CD4-positive, alpha-beta T cell treated with Interleukin-15 for 1 hour (primary cell): Measurements from ENCODE around the gene KCND3.
A peak's percentile ranks its signal among the peaks of the same experiment; 100 is the strongest.
"Not testable (repeated sequence)": the region's sequence is repeated elsewhere in the genome, so short reads cannot be mapped to it uniquely, and the experiment has no call there.

Experiments
- DNase-seq: peaks from one replicate; pipeline ENCODE4 v3.0.0-alpha.2; 2020

Gene KCND3

DNA sequence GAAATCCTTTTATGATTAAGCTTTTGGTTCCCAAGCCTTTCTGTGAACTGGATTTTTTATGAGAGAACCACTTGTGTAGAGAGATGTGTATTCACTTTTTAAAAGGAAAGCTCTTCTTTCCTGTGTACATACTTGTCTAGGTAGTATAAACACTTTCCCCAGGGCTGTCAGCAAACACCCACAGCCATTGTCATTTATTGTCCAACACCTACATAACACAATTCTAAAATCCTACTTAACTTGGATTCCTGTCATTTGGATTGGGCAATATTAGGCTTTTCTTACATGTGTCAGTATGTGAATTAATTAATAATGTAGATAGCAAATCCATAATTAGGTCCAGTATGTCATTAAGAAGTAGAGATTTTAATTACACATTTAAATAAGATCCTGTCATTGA is 221.4 kb downstream of the KCND3 start:
- no peak for DNase-seq

DNA sequence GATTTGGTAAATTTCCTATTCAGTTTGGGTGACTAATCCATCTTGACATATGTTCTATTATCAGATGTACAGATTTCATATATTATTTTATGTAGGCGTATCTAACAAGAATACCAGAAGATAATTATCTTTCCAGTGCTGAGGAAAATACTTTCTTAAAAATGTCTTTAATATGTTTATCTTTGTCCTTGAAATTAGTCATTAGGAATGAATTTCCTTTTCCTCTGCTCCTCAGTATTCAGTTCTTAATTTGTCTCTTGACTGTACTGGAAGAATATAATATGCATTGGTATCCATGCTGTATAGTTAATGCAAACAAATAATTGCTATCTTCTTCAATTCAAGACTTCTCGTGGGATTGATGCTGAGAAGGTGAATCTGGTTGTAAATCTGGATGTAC is 227.1 kb downstream of the KCND3 start:
- DNase-seq: no peak

DNA sequence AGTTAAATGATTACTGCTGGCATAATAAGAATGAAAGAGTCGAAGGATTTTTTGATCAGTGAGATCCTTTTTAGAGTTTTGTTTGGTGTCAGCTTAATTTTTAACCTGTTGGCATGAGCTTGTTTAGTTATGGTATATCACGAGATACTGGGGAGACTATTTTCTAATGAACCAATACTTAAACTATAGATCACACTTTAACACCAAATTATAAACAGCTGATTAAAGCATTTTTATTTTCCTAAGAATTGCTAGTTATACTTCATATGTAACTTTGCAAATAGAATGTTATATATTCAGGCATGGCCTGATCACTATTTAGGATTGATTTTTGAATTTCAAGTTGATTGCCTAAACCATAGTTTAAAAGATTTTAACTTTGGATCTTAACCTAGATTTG is 227.8 kb downstream of the KCND3 start:
- no peak for DNase-seq

DNA sequence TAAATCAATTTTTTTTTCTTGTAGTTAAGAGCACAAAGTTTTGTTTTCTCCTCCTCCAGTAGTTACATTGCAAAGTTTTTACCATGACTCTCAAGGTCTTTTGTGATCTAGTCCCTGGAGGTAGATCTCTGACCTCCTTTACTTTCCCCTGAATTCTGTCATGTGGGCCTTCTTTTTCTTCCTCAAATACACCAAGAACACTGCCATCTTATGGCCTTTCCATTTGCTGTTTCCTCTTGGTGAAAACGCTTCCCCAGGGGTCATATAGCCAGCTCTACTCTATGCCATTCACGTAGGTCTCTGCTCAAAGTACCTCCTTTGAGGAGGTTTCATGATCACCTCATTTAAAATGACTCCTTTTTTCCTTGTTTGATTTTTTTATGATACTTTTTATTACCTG is 231.1 kb downstream of the KCND3 start:
- DNase-seq: no peak

DNA sequence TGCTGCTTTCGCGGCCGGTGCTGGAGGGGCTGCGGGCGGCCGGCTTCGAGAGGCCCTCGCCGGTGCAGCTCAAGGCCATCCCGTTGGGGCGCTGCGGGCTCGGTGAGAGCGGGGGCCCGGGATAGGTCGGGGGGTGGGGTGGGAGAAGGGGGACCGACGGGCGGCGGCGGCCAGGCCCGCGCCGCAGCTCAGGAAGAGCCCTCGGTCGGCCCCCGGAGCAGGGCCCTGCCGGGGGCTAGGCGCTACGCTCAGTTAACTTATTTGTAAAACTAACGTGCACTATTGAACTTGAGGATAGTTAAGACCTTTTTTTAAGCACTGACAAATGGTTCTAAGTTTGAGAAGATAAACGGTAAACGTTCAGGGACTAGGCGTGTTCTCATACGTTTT is 233.3 kb downstream of the KCND3 start:
- no peak for DNase-seq

DNA sequence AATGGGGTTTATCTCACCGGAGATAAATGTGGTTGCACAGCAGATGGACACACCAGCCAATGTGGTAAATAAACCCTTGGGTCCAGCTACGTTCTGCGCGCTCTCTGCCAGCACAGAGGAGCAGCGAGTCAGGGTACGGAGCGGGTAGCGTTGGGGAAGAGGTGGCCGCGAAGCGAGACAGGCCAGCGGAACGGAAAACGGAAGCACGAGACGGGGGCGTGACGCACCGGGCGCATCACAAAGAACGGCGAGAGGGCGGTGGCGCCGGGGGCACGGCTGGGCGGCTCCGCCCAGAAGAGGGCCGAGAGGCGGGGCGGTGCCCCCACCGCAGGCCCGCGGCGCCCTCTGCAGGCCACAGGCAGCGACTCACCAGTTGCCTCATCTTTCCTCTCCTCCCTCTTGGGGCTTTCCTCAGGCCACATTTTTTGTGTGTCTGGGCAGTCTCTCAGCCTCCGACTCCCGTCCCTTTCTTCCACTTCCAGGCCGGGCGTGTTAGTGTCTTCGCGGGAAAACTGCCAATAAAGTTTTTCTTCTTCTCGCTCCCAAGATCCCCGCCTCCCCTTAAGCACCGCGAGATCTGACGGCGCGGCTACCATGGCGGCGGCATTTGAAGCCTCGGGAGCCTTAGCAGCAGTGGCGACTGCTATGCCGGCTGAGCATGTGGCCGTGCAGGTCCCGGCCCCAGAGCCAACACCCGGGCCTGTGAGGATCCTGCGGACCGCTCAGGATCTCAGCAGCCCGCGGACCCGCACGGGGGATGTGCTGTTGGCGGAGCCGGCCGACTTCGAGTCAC is 233.9 kb downstream of the KCND3 start, which contains the start of gene DDX20:
DDX20 (plus strand) TSS at position 571 of the 793 bp plus-strand sequence; CDS start at position 595, 24 bp downstream.
- peak; percentile 93 for DNase-seq

DNA sequence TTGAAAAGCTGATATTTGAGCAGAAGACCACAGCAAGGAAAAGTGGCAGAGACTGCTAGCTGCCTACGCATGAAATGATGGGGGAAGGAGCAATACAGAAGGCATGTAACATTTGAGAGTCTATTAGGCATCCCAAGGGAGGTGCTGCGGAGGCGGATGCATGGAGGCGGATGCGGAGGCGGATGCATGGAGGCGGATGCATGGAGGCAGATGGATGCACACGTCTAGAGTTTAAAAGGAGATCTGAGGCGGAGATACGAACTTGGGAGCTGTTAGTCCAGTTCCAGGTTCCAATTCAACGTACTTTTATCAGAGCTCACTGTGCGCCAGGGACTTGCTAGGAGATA is 234.5 kb downstream of the KCND3 start:
- DNase-seq: peak; percentile 20

DNA sequence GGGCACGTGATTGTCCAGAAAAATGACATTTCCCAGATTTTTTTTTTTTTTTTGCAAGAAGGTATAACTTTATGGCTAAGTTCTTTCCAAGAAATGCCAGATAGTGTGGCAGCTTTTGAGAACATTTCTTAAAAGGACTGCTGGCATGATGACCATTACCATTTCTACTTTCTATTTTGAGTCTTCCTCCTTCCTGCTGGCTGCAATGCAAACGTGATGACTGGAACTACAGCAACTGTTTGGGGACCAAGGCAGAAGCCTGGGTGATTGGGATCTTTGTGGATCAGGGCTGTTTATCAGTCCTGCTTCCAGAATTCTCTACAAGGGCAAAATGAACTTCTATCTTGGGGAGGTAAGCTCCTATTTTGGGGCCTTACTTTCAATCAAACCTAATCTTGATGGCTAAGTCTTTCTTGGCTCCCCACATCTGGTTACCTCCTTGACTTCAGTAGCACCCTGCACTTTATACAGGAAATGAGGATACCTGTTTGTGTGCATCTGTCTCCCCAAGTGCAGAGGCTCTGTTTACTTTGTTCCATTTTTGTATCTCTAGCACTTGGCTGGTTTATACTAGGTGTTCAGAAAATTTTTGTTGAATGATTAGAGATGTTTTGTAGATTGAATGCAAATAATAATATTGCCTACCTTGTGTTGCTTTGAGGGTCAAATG is 237.4 kb downstream of the KCND3 start:
- DNase-seq: no peak

DNA sequence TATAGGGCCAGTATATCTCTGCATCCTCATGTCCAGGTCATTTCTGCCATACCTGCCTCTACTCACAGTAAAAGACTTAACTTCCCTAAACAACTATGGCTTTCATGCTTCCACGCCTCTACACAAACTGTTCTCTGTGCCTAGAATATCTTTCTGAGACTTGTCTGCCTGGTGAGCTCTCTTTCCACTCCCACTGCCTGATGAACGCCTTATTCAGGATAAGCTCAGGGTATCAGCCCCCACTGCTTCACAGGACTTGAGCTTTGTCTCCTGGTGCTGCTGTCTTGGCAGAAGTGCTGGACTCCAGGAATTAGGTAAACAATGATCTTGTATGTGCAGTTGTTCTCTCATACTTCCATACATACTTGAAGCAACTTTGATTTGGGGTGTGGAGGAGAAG is 238.6 kb downstream of the KCND3 start:
- DNase-seq: no peak

DNA sequence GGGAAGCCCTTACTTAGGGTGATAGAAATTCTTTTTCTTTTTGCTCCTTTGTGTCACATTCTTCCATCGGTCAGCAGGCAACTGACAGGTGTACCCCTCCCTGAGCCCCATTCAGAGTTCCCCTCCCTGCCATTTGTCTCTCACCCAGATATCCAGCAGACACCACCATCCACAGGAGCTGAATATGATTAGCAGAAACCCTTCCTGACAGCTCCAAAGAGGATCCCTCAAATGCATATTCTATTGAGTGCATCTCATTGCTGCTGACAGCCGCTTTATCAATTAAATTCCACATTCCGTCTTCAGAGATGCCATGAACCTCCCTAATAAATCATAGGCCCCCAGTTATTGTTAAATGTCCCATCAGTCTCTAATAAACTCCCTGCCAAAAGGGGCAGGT is 239.8 kb downstream of the KCND3 start:
- DNase-seq: no peak

DNA sequence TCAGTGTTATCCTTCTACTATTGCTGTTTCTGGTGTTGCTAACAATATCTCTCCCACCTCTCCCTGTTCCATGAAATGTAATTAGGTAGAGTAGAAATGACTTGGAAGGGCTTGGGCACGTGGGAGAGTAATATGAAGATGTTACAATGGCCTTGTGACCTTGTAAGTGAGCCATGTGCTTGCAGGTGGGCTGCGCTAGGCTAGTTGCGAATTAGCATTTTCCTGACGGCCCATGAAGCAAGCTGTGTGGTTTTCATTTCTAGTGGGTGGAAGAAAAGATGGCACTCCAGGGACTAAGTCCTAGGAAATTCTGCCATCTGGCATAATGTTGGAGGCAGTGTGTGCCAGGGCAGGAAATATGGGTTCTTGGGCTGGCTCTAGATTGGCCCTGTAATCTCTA is 241.5 kb downstream of the KCND3 start:
- no peak for DNase-seq

DNA sequence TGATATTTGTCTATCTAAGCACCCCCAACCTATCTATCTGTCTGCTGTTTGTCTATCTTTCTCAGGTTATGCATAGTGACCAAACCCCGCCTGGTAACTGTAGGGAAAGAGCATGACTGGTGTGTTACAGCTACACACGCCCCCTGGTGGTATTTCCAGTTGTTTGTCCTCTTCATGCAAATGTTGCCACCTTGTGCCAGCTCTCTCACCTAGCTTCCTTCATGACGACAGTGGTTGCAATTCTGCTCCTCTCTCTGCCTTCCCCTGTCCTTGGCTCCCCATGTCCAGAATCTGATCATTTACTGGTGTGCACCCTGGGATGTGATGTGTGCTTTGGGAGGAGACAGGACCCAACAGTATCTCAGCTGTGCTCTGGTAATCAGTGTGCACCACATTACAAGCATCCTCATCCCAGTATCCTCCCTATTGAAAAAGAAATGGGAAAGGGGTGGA is 242.2 kb downstream of the KCND3 start:
- peak; percentile 66 for DNase-seq

DNA sequence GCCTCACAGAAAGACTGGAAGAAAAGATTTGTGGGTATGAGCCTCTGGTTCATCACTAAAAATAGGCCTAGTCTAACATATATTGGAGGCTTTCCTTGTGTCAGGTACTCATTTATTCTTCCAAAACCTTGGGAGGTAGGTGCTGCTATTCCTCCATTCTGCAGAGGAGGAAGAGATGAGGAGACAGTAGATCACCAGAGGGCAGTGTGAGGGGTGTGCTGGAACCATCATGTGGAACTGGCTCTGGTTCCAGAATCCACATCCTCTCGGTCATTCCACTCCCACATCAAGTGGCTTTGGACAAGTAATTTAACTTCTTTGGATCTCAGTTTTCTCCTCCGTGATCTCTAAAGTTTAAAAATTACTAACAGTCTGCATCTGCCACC is 242.9 kb downstream of the KCND3 start:
- DNase-seq: no peak

DNA sequence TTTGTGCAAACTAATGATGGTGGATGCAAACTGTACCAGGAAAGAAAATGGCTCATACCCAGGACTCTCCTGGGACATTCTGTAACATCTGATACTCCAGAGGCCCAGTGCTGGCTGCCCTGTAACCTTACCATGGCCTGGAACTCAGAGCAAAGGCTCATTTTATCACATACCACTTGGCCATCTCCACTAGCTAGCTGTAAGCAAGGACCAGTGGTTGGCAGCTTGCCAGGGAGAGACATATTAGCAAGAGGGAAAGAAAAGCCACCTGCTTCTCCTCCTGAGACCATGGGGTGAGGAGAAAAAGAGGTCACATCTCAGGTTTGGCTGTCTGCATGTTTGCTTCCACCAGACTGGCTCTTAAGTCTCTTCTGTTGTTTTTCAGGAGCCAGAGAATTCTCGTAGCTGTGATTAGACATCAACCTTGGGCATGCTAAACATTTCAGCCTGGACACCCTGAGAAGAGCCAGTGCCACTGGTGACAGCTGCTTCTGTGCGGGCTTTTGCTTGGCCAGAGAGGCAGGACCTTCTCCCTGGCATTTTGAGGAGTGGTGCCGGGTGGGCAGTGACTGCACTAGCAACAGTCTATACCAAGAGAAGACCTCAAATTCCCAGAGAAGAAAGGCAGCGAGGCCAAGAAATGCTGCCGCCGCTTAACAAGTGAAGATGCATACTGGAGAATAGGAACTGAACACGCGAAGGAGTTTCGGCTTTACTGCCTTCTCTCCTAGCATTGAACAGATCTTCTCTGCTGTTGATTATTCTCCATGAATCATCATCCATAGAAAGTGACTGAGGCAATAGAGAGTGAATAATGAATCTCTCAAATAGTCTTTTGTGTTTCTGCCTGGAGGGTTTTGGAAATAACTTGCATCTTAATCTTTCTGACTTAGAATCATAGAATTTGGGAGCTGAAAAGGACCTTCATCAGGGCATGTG is 243.5 kb downstream of the KCND3 start:
- no peak for DNase-seq

DNA sequence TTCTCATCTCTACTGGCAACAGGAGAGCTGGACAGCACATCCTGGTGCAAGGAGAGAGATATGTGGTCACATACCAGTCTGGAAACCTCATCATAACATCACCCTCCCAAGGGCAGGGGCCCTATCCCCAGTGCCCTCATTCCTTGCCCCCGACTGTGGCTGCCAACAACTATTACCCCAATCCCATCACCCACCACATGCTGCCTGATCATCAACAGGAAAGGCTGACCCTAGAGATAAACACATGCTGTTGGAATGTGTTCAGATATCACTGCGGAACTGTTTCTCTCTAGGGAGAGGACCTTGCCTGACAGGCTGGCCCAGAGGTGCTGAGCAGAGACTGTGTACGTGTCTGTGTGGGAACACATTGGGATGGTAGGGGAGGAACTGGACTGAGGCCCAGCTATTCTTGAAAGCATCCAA is 245.8 kb downstream of the KCND3 start:
- no peak for DNase-seq

DNA sequence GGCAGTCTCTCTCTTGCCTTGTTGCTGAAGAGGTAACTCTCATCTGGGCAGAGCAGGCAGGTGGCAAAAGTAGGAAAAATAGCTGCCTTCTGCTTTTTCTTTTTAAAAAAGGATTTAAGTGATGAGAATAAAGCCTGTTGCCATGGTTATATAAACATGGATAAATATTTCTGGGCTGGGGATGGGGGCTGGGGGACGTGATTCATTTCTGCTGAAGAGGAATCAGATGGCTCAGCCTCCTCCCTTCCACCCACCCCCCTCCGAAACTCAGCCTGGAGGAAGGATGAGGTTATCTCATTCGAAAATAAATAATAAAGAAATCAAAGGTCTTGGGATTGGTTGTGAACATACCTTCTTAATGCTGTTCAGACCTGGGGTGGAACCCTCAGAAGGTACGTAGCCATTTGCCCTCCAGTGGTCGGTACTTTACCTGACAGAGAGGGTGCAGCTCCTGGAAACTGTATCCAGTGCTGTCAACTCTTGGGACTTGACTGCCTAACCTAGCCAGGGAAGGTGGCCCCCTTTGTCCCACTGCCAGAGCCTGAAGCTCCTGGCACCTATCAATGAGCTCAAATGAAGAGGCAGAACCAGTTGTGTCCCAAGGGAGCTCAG is 246.4 kb downstream of the KCND3 start:
- DNase-seq: no peak

DNA sequence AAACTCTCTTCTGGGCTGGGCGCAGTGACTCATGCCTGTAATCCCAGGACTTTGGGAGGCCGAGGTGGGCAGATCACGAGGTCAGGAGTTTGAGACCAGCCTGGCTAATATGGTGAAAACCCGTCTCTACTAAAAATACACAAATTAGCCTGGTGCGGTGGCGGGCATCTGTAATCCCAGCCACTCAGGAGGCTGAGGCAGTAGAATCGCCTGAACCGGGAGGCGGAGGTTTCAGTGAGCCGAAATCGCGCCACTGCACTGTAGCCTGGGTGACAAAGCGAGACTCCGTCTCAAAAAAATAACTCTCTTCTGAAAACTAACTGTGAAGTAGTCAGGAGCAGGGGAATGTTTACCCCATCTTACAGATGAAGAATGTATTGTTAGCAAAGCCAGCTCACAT is 247.2 kb downstream of the KCND3 start:
- not testable (repeated sequence) for DNase-seq

DNA sequence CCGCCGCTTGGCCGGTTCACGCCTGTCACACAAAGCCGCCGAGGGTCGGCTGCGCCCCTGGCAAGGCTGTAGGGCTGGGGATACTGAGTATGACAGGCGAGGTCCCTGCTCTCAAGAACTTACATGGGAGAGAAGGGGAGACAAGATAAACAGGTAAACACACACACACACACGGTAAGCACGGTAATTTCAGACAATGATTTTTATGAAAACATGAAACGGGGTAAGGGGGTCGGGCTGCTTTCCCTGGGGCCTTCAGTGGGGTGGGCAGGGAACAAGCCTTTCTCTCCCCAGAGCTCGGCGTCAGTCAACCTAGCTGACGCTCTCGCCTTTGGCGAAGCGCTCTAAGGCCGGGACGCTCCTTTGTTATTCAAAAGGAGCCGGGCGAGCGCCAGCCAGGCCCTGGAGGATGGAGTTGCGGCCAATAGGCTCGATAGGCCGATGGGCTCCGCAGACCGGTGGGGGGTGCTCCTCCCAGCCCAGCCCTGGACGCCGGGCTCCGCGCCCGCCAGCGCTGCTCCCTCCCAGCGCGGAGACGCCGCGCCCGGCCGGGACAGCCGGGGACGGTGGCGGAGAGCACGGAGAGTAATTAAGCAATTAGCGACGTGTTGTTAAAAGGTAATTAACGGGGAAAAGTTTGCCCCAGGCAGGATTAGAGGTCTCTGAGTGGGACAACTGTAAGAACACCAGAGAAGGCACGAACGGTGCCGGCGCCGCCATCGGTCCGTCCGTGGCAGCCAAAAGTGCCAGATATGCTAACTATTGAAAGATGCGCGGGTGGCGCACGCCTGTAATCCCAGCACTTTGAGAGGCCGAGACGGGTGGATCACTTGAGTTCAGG is 249.3 kb downstream of the KCND3 start:
- DNase-seq: no peak

DNA sequence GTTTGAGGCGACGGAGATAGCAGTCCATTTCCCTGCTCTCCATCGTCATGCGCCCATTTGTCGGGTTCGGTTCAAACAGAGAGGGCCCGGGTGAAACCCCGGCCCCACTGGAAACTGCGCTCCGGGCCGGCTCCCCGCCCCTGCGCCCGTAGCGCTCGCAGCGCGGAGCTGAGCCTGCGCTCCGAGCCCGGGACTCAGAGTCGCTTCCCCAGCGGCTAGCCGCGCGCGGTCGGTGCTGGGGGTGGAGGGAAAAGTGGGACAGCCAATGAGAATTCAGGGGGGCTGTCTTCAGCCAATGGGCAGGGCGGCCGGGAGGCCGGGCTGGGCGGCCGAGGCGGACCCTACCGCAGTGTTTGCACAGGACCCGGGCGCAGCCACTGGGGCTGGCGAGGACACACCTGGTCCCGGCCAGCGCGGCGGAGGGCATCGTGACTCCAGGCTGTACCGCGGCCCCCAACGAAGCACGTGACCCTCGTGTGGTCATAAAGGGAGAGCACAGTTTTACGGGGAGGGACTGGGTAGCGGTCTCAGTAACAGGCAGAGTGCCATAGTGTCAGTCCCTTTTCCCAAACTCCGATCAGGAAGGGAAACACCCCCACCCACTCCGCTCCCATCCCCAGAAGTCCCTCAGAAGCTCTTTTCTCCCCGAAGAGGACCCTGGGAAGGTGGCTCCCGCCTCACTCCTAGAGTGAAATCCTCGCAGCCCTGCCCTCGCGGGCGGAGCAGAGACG is 250.1 kb downstream of the KCND3 start, which contains the start of gene INKA2:
INKA2 (minus strand) TSS at position 202 of the 731 bp plus-strand sequence; CDS start at position 49, 153 bp downstream.
- DNase-seq: peak; percentile 79

DNA sequence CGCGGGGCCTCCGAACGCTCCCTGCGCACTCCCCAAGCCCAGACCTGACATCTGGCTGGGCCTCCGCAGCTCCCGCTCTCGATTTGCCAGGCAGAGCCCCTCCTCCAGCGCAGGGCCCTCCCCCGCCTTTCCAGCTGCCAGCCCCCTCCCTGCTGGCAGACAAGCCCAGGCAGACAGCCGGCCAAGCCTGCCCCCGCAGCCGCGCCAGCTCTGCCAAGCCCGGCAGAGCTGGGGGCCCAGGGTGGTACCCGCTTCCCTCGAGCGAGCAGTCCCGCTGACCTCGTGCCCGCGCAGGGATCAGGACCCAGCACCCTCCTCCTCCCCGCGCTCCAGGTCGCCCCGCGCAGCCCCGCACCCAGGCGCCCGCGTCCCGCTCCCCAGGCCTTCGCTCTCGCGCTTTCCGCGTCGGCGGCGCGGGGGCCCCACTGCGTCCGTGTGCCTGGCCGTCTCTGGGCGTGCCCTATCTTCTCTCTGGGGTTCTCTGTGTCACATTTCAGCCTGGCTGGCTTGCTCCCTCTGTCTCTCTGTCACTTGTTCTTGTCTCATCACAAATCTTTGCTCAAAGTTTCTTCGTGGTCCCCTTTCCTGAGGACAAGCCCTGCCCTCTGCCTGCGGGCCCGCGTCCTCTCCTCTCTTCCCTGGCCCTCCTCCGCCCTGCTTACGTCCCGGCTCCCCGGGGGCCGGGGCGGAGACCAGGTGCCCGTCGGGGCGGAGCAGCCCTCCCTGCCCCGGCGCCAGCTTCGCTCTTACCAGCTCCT is 250.9 kb downstream of the KCND3 start:
- peak; percentile 56 for DNase-seq

DNA sequence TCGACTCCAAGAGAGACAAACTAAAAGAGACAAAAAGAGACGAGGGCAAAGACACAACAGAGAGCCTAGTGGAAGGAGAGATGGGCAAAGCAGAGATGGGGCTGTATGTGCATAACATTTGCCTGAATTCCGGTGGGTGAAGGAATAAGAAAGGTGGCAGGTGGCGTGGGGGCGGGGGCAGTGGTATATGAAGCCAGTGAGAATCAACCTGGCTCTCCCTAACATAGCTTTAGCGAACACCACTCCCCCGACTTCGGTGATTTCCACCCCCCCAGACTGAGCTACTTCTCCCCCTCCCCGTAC is 251.4 kb downstream of the KCND3 start:
- no peak for DNase-seq
